22Rv1 (cell line): ENCODE results near the gene SETDB1.

Experiments
- H3K27ac ChIP-seq: fragments of 450-650 bp; 2 replicates; pipeline ENCODE4 v1.5.1; 2017
- ZFX ChIP-seq: fragments of 450-650 bp; IDR thresholded peaks from 2 replicates; pipeline ENCODE4 v1.6.1; 2017; ENCODE audit warnings: antibody characterized with exemption, borderline replicate concordance
- TF ChIP-seq, protein P1 (sequence below): fragments of 450-650 bp; IDR thresholded peaks from 2 replicates; pipeline ENCODE4 v1.5.1; 2017; ENCODE audit warnings: mild to moderate bottlenecking

SETDB1 gene

DNA sequence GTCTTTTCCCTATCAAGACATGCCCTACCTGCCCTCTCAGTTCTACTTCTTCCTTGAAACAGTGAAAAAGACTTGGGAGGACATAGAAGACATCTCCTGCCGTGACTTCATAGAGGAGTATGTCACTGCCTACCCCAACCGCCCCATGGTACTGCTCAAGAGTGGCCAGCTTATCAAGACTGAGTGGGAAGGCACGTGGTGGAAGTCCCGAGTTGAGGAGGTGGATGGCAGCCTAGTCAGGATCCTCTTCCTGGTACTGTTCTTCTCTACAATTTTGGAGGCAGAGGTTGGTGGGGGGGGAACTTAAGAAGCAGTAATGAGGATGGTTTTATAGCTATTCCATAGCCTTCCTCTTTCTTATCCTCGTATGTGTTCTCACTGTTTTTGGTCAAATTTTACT is 18.7 kb downstream of the SETDB1 start:
- H3K27ac ChIP-seq = no peak overlapping the region
- TF ChIP-seq, protein P1, sequence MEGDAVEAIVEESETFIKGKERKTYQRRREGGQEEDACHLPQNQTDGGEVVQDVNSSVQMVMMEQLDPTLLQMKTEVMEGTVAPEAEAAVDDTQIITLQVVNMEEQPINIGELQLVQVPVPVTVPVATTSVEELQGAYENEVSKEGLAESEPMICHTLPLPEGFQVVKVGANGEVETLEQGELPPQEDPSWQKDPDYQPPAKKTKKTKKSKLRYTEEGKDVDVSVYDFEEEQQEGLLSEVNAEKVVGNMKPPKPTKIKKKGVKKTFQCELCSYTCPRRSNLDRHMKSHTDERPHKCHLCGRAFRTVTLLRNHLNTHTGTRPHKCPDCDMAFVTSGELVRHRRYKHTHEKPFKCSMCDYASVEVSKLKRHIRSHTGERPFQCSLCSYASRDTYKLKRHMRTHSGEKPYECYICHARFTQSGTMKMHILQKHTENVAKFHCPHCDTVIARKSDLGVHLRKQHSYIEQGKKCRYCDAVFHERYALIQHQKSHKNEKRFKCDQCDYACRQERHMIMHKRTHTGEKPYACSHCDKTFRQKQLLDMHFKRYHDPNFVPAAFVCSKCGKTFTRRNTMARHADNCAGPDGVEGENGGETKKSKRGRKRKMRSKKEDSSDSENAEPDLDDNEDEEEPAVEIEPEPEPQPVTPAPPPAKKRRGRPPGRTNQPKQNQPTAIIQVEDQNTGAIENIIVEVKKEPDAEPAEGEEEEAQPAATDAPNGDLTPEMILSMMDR = no peak
- no peak for TF ChIP-seq ZFX

DNA sequence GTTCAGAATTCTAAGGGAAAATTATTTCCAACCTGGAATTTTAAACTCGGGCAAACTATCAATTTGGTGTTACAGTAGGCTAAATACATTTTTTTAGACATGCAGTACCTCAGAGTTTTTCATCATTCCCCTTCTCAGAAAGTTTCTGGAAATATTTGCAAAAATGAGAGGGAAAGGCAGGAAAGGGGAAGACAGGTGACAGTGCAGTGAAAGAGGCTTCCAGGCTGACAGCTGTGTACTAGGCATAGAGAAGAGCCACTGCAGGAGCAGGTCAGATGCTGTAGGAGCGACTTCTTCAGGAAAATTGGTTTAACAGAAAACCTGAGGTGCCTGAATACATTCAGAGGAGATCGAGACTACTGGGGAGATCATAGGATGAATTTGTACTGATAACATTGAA is 28.5 kb downstream of the SETDB1 start:
- H3K27ac ChIP-seq = no peak overlapping the region
- TF ChIP-seq, protein P1 = no peak
- no peak for TF ChIP-seq ZFX

DNA sequence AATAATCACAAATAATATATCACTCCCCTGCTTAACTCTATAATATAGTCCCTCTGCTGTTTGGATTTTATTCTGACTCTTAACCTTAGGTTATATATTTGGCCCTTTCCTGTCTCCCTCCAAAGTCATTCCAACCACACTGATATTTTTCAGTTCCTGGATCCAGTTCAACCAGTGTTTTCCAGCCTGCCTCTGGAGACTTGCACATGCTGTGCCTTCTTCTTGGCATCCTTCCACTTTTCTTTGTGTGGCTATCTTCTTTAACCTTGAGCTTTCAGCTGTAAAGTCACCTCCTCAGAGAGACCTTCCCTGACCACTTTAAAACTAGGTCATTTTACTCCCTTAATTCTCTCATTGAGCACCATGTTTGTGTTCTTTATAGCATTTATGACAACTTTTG is 29.1 kb downstream of the SETDB1 start:
- no peak for TF ChIP-seq ZFX
- TF ChIP-seq, protein P1 = no peak
- peak overlapping the region; percentile 15; the same call in 1 of the 2 replicates for H3K27ac ChIP-seq

DNA sequence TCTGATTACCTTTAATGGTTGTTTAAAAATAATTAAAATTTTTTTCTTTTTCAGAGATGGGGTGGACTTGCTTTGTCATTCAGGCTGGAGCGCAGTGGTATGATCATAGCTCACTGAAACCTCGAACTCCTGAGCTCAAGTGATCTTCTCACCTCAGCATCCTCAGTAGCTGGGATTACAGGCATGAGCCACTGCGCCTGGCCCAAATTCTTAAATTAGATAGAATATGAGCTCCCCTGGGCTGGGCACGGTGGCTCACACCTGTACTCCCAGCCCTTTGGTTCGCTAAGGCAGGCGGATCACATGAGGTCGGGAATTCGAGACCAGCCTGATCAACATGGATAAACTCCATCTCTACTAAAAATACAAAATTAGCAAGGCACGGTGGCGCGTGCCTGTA is 31.5 kb downstream of the SETDB1 start:
- no peak overlapping the region for H3K27ac ChIP-seq
- no peak for TF ChIP-seq ZFX

DNA sequence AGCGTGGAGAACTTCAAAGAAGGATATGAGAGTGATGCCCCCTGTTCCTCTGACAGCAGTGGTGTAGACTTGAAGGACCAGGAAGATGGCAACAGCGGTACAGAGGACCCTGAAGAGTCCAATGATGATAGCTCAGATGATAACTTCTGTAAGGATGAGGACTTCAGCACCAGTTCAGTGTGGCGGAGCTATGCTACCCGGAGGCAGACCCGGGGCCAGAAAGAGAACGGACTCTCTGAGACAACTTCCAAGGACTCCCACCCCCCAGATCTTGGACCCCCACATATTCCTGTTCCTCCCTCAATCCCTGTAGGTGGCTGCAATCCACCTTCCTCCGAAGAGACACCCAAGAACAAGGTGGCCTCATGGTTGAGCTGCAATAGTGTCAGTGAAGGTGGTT is 34.5 kb downstream of the SETDB1 start:
- no peak overlapping the region for H3K27ac ChIP-seq
- TF ChIP-seq ZFX = no peak
- TF ChIP-seq, protein P1 = no peak

DNA sequence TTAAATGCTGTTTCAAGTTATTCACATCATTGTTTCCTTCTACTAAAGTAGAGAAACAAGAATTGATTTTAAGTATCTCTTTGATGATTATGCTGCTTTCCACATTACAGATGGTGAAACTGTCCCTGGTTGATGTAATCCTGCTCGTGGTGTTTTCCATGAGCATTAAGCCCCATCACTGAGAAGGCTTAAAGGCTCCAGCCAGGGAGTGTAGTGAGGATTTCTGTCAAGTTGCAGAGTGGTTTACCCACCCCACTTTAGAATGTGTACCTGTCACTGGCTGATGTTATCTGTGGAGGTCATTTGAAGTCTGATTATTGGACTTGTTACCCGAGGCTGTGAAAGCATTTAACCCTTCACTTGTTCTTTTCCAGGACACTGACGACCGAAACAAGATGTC is 35.6 kb downstream of the SETDB1 start:
- peak overlapping the region; percentile 22; the same call in 1 of the 2 replicates for H3K27ac ChIP-seq

DNA sequence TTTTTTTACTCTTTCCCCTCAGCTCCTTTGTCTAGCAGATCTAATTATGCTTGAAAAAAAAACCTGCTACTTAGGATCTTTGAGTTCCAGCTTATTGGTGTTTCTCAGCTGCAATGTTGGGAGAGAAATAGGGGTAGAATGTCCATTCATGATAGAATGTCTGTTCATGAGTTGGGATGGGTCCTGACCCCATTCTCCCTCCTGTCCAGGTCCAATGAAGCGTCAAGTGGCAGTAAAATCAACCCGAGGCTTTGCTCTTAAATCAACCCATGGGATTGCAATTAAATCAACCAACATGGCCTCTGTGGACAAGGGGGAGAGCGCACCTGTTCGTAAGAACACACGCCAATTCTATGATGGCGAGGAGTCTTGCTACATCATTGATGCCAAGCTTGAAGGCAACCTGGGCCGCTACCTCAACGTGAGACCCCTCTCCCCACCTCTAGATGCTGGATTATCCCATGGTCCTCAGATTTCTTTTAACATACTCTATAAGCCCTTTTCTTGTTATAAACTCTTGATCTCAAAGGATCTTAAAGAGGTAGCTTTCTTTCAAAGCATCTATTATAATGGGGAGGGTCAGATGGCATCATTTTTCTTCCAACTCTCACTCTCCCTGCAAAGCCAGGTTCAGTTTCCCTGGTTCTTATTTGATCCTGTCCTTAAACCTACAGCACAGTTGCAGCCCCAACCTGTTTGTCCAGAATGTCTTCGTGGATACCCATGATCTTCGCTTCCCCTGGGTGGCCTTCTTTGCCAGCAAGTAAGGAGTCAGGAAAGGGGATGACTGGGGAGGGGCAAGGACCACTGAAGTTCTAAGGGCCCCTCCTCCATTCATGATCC is 37.4 kb downstream of the SETDB1 start:
- TF ChIP-seq, protein P1 = no peak
- TF ChIP-seq ZFX = no peak

More for the DNA sequence above, 35.6 kb downstream of the SETDB1 start:
- TF ChIP-seq ZFX = no peak
- TF ChIP-seq, protein P1 = no peak

DNA sequence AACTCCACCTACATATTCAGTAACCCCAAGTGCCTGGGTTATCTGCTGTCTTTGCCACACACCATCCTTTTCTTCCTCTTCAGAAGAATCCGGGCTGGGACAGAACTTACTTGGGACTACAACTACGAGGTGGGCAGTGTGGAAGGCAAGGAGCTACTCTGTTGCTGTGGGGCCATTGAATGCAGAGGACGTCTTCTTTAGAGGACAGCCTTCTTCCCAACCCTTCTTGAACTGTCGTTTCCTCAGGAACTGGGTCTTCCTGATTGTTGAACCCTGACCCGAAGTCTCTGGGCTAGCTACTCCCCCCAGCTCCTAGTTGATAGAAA is 38.0 kb downstream of the SETDB1 start:
- peak overlapping the region; percentile 11; the same call in 1 of the 2 replicates for H3K27ac ChIP-seq
- TF ChIP-seq ZFX = no peak
- TF ChIP-seq, protein P1 = no peak

More for the DNA sequence above, 37.4 kb downstream of the SETDB1 start:
- H3K27ac ChIP-seq = peak overlapping the region; percentile 21; the same call in 1 of the 2 replicates
